Ishikawa (cell line): Measurements from ENCODE around the gene RD3L.

Source experiments
- CEBPB ChIP-seq: IDR thresholded peaks from 2 replicates; pipeline ENCODE4 v1.6.1; 2012
- CREB1 ChIP-seq: IDR thresholded peaks from 2 replicates; pipeline ENCODE4 v1.6.1; 2012; ENCODE audit warnings: low read depth
- EGR1 ChIP-seq: IDR thresholded peaks from 2 replicates; pipeline ENCODE4 v1.6.1; 2012
- EP300 ChIP-seq: IDR thresholded peaks from 2 replicates; pipeline ENCODE4 v1.6.1; 2012; ENCODE audit warnings: borderline replicate concordance
- FOXM1 ChIP-seq: IDR thresholded peaks from 2 replicates; pipeline ENCODE4 v1.6.1; 2012; ENCODE audit warnings: low read depth, borderline replicate concordance
- NFIC ChIP-seq: IDR thresholded peaks from 2 replicates; pipeline ENCODE4 v1.6.1; 2012
- RAD21 ChIP-seq: IDR thresholded peaks from 2 replicates; pipeline ENCODE4 v1.6.1; 2012; ENCODE audit warnings: low read depth
- TAF1 ChIP-seq: IDR thresholded peaks from 2 replicates; pipeline ENCODE4 v1.6.1; 2012; ENCODE audit warnings: low read depth, mild to moderate bottlenecking
- TCF12 ChIP-seq: IDR thresholded peaks from 2 replicates; pipeline ENCODE4 v1.6.1; 2012; ENCODE audit warnings: low read depth
- TEAD4 ChIP-seq: IDR thresholded peaks from 2 replicates; pipeline ENCODE4 v1.6.1; 2012
- YY1 ChIP-seq: IDR thresholded peaks from 2 replicates; pipeline ENCODE4 v1.6.1; 2012; ENCODE audit warnings: low read depth
- ZBTB7A ChIP-seq: IDR thresholded peaks from 2 replicates; pipeline ENCODE4 v1.6.1; 2012; ENCODE audit warnings: low read depth
- TF ChIP-seq, protein P1 (sequence below): IDR thresholded peaks from 2 replicates; pipeline ENCODE4 v1.6.1; 2012
- TF ChIP-seq, protein P2 (sequence below): IDR thresholded peaks from 2 replicates; pipeline ENCODE4 v1.6.1; 2012; ENCODE audit warnings: low read depth, mild to moderate bottlenecking
- TF ChIP-seq, protein P3 (sequence below): IDR thresholded peaks from 2 replicates; pipeline ENCODE4 v1.6.1; 2012

The RD3L gene

DNA sequence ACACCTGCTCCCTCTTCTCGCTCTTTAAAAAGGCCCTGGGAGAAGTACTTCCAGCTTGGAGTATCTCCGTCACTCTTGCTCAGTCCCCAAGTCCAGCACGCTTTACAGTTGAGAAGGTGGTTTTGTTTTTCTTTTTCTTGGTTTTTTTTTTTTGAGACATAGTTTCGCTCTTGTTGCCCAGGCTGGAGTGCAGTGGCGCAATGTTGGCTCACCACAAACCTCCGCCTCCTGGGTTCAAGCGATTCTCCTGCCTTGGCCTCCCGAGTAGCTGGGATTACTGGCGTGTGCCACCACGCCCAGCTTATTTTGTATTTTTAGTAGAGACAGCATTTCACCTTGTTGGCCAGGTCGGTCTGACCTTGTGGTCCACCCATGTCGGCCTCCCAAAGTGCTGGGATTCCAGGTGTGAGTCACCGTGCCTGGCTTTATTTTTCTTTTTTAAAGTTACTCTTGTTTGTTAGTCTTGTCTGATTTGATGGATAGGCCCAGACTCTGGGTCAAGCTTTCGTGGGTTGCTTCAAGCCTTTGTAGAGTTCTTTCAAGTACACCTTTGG is 12.2 kb downstream of the RD3L start:
- TF ChIP-seq TEAD4 (no peak), TAF1 (no peak), CEBPB (no peak), EP300 (no peak), FOXM1 (no peak), EGR1 (no peak), CREB1 (no peak), TCF12 (no peak), ZBTB7A (no peak), YY1 (no peak)
- TF ChIP-seq, protein P1, sequence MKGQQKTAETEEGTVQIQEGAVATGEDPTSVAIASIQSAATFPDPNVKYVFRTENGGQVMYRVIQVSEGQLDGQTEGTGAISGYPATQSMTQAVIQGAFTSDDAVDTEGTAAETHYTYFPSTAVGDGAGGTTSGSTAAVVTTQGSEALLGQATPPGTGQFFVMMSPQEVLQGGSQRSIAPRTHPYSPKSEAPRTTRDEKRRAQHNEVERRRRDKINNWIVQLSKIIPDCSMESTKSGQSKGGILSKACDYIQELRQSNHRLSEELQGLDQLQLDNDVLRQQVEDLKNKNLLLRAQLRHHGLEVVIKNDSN: no peak
- TF ChIP-seq, protein P2, sequence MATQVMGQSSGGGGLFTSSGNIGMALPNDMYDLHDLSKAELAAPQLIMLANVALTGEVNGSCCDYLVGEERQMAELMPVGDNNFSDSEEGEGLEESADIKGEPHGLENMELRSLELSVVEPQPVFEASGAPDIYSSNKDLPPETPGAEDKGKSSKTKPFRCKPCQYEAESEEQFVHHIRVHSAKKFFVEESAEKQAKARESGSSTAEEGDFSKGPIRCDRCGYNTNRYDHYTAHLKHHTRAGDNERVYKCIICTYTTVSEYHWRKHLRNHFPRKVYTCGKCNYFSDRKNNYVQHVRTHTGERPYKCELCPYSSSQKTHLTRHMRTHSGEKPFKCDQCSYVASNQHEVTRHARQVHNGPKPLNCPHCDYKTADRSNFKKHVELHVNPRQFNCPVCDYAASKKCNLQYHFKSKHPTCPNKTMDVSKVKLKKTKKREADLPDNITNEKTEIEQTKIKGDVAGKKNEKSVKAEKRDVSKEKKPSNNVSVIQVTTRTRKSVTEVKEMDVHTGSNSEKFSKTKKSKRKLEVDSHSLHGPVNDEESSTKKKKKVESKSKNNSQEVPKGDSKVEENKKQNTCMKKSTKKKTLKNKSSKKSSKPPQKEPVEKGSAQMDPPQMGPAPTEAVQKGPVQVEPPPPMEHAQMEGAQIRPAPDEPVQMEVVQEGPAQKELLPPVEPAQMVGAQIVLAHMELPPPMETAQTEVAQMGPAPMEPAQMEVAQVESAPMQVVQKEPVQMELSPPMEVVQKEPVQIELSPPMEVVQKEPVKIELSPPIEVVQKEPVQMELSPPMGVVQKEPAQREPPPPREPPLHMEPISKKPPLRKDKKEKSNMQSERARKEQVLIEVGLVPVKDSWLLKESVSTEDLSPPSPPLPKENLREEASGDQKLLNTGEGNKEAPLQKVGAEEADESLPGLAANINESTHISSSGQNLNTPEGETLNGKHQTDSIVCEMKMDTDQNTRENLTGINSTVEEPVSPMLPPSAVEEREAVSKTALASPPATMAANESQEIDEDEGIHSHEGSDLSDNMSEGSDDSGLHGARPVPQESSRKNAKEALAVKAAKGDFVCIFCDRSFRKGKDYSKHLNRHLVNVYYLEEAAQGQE: no peak
- TF ChIP-seq, protein P3, sequence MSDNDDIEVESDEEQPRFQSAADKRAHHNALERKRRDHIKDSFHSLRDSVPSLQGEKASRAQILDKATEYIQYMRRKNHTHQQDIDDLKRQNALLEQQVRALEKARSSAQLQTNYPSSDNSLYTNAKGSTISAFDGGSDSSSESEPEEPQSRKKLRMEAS: no peak

DNA sequence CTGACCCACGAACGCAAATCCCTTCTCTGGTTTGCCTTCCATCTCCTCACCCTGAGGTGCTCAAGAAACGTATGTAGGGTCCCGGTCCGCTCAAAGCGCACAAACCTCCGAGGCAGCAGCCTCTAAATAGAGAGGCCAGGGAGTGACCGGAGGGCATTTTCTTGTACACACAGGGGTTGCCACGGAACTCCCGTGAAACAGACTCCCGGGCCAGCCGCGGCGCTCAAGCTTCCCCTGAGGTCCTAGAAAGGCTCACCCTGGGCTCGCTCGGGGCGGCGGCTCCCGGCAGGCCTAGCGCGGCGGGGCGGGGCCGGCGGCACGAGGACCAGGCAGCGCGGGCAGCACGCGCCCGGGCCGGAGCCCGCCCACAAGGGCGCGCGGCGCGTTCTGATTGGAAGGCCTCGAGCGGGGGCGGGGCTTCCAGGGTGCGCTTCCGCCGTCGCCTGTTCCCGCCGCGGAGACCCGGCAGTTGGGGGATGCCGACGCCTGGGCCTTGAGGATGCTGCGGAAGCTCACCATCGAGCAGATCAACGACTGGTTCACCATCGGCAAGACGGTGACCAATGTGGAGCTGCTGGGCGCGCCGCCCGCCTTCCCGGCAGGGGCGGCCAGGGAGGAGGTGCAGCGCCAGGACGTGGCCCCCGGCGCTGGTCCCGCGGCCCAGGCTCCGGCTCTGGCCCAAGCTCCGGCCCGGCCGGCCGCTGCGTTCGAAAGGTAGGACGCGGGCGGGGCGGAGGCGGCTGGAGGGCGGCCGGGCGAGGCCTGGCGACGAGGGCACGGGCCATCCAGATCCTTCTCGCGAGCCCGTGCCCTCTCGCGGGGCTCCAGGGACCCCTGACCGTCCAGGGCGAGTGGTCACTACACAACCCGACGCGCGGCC is 14.1 kb downstream of the RD3L start, which contains the start of gene TDRD9:
TSS of gene TDRD9 (plus strand) at position 446 of the 880 bp plus-strand sequence. CDS start at position 500, 54 bp downstream.
- TF ChIP-seq YY1: no peak
- no peak for TF ChIP-seq TCF12
- no peak for TF ChIP-seq RAD21
- TF ChIP-seq CREB1: no peak
- TF ChIP-seq, protein P1: no peak
- no peak for TF ChIP-seq EP300
- no peak for TF ChIP-seq TEAD4
- TF ChIP-seq EGR1: no peak
- TF ChIP-seq TAF1: no peak
- TF ChIP-seq, protein P2: no peak
- TF ChIP-seq, protein P3: no peak

DNA sequence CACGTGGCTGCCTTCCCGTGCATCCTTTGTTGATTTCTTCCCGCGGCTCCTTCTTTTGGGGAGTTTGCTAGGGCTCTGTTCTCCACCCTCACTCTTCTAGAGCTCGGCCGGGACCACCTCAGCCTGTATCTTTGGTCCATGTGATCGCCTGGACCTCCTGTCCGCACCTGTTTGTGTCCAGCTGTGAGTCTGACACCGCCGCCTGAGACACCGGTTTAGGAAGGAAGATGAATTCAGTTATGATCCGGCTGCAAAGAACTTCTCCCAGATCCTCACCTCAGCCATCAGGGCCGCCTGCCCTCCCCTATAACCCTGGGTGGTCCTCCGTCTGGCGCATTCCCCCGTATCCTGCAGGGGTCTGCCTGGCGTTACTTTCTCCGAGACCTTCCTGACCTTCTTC is 14.8 kb downstream of the RD3L start:
- TF ChIP-seq ZBTB7A (no peak), TAF1 (no peak), YY1 (no peak), NFIC (no peak), TCF12 (no peak), CREB1 (no peak), RAD21 (no peak), FOXM1 (no peak), EP300 (no peak), TEAD4 (no peak), CEBPB (no peak), EGR1 (no peak)
- TF ChIP-seq, protein P1: no peak
- TF ChIP-seq, protein P2: no peak
- TF ChIP-seq, protein P3: no peak
